GM21367 (cell line): ENCODE data around the gene NEK7.
"Not testable (repeated sequence)": the region's sequence is repeated elsewhere in the genome, so short reads cannot be mapped to it uniquely, and the experiment has no call there.

Experiments
- ATAC-seq: cut with Tn5 transposase; IDR thresholded peaks from one replicate; pipeline ENCODE4 v1.9.1; 2021; ENCODE audit not compliant: unreplicated experiment

The NEK7 gene

DNA sequence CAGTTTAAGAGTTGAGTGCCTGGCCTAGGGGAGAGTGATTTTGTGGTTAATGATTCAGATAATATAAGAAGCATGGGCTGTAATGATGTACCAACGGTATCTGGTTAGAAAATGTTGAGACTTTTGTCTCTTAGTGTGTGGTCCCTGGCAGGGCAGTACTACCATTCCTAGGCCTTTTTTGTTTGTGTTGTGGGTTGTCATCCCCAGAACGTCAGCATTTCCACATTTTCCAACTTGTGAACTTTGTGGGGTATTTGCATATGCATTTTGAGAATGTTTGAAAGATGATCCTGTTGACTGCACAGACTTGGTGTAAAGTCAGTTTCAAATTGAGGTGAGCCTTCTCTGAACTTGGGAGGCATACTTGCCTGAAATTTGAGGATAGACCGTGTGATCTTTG is 11.4 kb downstream of the NEK7 start:
- no peak for ATAC-seq

GRCh38 chr1:198169672-198170071 is 12.9 kb downstream of the NEK7 start:
- ATAC-seq: no peak

DNA sequence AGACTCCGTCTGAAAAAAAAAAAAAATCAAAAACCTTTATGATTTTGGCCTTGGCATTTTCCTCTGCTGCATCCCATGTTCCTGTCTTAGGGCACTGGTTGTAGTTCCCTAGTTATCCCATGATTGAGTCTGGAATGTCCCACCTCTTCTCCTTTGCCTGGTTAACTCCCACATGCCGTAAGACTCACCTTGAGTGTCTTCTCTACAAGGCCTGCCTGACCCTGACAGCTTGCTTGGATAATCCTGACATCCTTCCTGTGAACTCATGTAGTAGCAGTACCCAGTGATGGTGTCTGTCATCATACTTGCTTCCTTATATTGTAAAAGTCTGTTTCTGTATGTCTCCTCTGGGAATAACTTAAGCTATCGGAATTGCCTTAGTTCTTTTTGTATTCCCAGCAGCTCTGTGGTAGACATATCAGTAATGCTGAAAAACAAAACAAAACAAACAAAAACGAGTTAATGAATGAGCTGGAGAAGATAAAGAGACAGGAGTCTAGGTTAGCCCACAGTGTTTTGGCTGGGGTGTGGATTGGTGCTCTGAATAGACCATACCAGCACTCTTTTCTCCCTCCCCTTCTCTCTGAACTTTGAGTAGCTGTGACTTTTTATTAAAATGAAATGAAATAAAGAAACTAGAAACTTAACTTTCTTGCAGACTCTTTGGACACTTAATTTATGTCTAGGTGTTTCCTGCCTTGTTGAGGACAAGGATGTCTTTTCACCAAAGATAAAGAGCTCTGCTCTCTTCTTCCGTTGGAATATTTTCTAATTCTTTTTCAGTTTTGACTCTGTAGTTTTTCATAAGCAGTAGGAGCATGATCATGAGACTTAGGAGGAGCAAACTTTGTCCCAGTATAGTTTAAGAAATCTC is 15.1 kb downstream of the NEK7 start:
- no peak for ATAC-seq

GRCh38 chr1:198173832-198174231 is 17.0 kb downstream of the NEK7 start:
- no peak for ATAC-seq

DNA sequence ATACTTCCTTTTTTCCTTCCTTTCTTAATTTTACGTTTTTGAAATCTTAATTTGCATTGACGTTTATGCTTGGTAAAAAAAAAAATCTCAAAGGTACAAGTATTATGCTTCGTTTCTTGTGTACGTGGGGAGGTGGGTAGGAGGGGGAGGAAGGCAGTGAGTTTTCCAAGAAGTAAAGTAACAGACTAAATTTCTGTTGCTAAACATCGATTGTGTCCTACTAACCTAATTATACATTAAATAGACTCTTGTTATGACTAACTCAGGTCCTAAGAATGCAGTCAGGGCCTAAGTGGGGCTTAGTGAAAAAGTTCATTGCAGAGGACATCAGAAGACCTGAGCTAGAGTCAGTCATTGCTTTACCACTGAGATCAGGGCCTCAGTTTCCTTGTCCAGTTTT is 17.5 kb downstream of the NEK7 start:
- ATAC-seq: peak; percentile 33

DNA sequence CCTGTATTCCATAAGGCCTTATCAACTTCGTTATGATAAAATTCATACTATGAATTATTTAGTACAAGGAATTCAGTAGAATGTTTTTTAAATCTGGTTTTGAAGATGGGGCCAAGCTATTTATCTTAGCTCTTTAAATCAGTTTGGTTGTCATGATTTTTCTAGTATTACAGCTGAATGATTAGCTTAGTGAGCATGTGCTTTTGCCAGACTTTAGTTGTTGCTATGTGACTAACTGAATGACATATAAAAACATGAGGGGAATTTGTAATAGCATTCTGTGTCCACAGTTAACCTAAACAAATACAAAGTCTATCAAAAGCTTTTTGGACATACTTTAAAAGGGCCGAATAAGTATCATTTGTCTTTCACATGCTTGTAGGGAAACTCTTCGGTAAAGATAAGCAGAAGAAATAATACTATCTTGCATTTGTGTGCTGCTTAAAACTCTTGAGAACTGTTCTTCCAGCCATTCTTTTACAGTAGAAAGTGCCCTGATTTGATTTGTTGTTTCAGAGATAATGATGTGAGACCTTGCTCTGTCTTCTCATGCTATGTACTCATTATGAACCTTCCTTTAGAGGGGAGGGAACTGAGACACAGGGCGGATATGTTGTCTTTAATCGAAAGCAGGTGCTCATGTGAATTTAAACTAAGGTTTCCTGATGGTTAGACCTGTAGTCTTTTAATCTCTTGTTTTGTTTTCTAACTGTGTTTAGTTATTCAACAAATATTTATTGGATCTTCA is 18.8 kb downstream of the NEK7 start:
- ATAC-seq: peak; percentile 73

- ATAC-seq: no peak
Observed at GRCh38 chr1:198176179-198176578, 19.4 kb downstream of the NEK7 start.

DNA sequence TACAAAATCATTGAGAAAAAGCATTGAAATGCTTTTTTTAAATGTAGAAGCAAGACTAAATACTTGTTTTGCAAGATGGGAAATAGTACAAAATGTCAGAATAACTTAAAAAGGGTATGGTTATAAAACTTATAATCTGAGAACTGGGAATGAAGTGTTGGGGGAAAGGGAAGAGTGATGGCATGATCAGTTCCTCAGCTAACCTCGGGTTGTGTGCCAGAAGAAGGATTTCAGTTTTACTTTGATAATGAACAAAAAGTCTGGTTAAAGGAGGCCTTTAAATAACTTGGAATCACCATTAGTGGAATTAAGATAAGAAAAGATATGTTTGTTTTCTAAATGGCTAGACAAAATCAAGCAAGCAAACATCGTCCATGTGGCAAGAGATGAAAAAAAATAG is 20.7 kb downstream of the NEK7 start:
- no peak for ATAC-seq

- ATAC-seq: no peak
Observed at GRCh38 chr1:198178615-198179014, 21.8 kb downstream of the NEK7 start.

DNA sequence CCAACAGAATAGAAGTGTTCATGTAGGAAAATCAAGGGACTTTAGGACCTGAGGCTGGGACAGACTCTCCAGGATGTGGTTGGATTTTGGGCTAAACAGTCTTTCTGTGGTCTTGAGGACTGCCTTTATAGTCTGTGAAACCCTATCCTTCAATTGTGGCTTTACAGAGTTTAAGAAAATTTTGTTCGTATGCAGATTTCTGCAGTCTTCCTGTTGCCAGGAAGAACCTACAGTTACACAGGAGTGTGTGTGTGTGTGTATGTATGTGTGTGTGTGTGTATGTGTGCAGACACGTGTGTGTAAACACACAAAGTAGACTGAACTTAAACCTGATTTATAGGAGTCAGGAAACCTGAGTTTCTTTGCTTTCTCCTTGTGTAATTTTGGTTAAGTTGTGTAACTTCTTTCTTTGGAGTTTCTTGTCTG is 22.8 kb downstream of the NEK7 start:
- peak; percentile 42 for ATAC-seq

GRCh38 chr1:198183605-198184004 is 26.8 kb downstream of the NEK7 start:
- no peak for ATAC-seq

GRCh38 chr1:198184516-198184915 is 27.7 kb downstream of the NEK7 start:
- ATAC-seq: no peak

- no peak for ATAC-seq
Observed at GRCh38 chr1:198185146-198185545, 28.3 kb downstream of the NEK7 start.

- peak; percentile 63 for ATAC-seq
Observed at GRCh38 chr1:198185759-198186158, 29.0 kb downstream of the NEK7 start.

- no peak for ATAC-seq
Observed at GRCh38 chr1:198186916-198187580, 30.2 kb downstream of the NEK7 start.

DNA sequence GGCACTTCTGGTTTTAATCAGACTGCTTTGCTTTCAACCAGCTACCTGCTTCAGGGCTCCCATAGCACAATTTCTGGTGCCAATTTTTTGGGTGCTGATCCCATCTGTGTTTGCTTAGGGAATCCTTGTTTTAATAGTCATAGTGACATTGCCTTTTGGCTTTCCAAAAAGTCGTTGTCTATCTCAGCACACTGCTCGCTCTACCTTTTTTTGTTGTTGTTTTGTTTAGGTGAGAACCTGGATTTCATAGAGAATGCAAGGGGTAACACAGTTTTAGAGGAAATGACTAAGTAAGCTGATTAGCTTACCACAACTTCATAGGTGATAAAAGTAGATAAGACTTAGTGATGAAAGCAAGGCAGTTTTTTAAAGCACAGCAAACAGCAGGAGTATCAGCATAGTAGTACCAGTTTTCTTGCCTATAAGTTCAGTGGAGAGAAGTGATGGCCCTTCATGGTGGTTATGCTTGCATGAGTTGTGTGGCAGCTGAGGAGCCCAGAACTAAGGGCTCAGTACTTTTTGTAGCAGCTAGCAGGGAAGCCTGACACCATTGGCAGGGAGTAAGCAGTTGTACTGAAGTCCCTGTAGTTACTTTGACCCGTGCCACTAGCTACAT is 31.3 kb downstream of the NEK7 start:
- no peak for ATAC-seq

- ATAC-seq: no peak
Observed at GRCh38 chr1:198191117-198191516, 34.3 kb downstream of the NEK7 start.

DNA sequence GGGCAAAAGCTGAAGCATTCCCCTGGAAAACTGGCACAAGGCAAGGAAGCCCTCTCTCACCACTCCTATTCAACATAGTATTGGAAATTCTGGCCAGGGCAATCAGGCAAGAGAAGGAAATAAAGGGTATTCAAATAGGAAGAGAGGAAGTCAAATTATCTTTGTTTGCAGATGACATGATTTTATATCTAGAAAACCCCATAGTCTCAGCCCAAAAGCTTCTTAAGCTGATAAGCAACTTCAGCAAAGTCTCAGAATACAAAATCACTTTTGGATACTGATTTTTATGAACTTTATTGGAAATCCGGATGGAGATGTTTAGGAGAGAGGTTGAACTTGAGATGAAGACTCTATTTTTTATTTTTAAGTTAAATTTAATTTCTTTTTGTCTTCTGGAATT is 37.1 kb downstream of the NEK7 start:
- not testable (repeated sequence) for ATAC-seq

- ATAC-seq: no peak
Observed at GRCh38 chr1:198196630-198197029, 39.8 kb downstream of the NEK7 start.

- no peak for ATAC-seq
Observed at GRCh38 chr1:198197285-198197684, 40.5 kb downstream of the NEK7 start.

GRCh38 chr1:198199105-198199504 is 42.3 kb downstream of the NEK7 start:
- ATAC-seq: no peak
